NCI-H446 treated with DMSO at 0.1 percent for 48 hours (cell line): ENCODE results near the gene PRR20G.
"Not testable (repeated sequence)": the region's sequence is repeated elsewhere in the genome, so short reads cannot be mapped to it uniquely, and the experiment has no call there.

ENCODE experiments used
- DNase-seq: peaks from one replicate; lab custom pipeline; 2025; lab: John Stamatoyannopoulos, UW

PRR20G gene

DNA sequence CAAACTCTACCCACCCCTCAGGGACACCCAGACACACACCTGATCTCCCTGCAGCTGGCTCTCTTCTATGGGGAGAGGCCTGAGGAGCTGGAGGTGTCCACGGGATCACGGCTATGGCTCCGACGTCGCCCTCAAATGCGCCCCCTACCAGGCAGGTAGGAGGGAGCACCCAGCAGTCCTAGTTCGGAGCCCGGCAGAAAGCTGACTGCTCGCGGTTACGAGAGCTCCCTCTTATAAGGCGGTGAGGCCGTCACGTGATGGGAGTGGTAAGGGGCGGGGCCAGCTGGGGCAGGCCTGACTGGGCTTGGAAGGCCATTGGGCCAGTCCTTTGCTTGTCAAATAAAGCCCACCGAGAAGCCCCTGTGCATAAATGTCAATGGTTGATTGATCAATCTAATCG is at the start of gene PRR20G:
PRR20G (minus strand) TSS at position 207 of the 400 bp plus-strand sequence. CDS start 681 bp downstream, outside the sequence.
- DNase-seq: no peak

DNA sequence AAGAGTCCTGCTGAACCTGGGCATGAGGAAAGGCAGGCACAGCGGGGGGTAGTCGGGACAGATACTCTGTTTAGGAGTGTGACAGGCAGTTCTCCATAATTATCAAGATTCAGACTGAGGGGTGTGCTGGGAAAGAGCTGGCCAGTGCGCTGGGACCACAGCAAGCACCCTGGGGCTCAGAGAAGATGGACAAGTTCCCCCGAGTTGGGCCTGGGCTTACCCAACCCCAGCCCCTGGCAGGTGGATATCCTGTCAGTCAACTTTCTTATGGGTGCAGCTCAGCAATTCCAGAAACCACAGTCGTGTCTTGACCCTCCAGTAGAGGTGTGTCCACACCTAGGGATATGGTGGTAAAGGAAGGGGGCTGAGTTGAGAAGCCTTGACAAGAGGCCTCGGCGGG is 49.2 kb upstream of the PRR20G start:
- no peak for DNase-seq

DNA sequence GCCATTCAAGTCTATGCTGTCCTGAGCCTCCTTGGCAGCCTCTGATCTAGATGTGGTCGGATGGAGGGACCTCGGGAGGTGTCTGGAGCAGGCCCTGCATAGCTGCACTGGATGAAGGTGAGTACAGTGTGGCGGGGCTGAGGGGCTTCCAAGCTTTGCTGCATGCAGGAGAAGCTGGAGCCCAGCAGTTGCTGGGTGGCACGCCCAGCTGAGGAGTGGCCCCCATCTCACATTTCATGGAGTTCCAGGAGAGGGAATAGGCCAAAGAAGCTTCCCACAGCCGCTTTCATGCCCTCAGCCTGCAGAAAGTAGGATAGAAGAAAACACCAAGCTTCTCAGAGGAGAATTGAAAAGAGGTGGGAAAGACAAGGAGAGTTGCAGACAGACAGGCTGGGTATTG is 48.3 kb upstream of the PRR20G start:
- no peak for DNase-seq

DNA sequence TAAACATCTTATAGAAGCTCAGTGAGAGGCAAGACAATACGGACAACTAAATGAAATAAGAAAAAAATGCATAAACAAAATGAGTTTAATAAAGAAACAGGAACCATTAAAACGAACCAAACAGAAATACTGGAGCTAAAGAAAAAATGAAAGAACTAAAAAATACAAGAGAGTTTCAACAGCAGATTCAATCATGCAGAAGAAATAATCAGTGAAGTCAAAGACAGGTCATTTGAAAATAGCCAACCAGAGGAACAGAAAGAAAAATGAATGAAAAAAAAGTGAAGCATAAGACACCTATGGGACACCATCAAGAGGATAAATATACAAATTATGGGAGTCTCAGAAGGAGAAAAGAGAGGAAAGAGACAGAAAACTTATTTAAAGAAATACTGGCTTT is 42.5 kb upstream of the PRR20G start:
- DNase-seq: no peak

DNA sequence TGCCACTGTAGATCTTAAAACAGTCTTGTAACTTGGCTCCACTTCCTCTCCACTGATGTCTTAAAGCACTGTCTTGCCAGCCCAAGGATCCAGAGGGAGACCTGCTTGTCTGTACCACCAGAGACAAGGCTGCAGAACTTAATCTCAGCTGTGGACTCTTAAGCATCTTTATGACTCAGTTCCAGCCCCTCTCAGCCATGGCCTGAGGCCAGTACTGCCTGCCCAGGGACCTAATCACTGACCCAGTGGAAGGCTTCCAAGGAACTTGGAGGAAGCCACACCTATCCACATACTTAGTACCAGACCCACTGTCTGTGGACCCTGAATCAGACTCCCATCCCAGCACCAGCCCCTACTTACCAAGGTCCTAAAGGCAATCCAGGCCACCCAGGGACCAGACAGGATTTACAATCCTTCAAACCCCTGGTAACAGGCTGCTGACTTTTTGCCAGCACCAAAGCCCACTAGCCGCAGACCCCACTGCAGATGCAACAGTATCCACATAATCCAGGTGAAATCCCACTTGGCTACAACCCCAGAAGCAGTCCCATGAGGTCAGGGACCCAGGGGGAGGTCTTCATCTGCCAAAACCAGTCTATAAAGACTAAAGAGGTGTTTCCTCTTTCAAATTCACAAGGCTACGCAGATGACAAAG is 41.9 kb upstream of the PRR20G start:
- DNase-seq: no peak

DNA sequence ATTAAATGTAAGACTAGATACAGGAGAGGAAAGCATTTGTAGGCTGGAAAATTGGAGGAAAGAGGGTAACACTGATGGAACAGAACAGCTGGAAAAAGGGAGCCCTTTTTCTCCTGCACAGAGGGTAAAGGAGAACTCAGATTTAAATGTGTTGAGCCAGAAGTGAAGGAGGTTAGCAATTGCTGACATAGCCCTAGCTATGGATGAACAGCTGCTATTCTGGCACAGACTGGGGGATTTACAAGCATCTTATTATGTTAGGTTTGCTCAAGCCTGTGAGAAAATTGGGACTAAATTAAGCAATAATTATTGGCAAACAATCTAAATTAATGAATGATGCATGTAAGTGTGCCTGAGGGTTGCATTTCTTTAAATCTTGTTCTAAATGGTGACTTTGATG is 40.6 kb upstream of the PRR20G start:
- peak; percentile 40 for DNase-seq

DNA sequence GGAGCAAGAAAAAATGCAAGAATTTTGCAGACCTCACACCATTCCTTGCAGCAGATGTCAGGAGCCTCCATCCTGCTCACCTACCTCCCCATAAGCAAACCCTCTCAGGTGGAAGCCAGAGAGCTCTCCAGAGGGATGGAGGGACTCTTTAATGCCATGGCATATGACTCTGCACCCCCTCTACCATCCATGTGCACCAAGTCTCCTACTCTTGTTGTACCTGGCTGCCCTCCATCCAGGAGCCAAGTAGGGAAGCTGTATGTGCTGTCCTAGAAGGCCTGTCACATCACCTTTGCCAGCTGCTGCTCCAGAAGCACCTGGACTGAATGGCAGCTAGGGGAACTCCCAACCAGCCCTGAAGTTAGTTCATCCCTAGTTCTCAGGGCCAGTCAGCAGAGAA is 38.5 kb upstream of the PRR20G start:
- no peak for DNase-seq

DNA sequence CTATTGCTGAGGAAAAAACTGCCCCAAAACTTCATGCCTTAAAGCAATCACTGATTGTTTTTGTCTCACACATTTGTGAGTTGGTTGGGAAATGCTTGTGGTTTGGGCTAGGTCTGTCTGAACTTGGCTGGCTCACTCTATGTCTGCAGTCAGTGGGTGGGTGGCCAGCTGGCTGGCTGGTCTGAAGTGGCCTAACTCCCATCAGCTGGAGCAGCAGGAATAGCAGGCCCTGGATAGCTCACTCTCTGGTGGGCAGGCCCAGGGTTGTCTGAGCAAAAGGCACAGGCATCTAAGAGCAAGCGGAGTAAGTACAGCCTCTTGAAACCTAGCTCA is 37.7 kb upstream of the PRR20G start:
- DNase-seq: peak; percentile 1

DNA sequence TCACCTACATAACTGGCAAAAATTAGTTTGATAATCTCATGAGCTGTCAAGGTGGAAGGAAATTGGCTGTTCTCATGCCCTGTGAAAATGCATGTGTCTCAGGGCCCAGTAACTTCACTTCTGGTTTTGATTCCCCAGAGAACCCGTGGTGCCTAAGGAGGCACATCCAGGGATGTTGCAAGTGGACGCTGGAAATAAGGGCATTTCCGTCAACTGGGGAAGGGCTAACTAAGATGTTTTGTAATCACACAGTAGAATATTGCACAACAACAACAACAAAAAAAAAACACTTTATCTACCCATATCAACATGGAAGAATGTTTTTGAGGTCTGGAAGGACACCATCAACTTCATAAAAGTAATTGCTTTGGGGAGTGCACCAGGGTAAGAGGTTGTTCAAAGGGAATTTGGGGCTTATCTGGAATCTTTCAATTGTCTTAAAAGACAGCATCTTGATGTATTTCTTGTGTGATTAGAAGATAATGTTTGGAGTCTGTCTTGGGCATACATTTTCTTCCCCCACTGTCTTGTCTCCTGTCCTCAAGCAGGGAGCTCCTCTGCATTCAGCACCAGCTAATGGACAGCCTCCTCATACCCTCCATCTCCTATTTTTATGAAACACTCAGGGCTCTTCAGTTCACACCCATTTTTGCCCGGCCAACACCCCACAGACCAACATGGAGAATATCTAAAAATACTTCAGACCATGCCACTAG is 37.2 kb upstream of the PRR20G start:
- DNase-seq: no peak

DNA sequence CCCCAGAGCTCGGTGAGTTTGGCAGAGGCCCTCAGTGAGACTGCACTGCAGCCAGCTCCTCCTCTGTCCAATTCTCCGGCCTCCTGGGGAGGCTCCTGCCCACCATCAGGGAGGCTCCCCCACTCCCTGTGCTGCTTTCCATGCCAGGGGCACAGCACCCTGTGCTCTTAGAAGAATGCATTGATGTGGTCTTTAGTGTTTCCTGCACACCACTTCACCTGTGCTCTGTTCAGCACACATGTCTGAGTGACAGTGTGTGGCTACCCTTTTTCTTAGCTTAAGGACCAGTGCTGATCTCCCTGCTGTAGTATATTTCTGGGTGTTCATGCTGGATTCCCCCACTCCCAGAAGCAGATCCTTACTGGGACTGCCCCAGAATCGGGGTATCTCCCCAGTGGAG is 36.2 kb upstream of the PRR20G start:
- no peak for DNase-seq

DNA sequence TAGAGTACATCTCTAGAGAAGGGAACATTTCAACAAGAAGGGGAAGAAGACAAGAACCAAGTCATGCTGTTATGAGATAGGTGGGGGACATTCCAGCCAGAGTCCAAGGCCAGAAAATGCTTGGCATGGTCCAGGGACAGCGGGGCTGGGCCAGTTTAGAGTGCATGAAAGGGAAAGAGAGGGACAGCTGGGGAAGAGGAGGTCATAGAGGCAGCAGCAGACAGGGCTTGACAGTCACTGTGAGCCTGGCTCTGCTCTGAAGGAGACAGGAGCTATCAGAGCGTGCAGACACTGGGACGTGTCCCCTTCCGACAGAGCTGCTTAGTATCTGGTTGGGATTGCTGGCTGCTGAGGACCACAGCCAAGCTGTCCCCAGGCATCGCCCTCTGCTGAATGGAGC is 35.7 kb upstream of the PRR20G start:
- DNase-seq: no peak

DNA sequence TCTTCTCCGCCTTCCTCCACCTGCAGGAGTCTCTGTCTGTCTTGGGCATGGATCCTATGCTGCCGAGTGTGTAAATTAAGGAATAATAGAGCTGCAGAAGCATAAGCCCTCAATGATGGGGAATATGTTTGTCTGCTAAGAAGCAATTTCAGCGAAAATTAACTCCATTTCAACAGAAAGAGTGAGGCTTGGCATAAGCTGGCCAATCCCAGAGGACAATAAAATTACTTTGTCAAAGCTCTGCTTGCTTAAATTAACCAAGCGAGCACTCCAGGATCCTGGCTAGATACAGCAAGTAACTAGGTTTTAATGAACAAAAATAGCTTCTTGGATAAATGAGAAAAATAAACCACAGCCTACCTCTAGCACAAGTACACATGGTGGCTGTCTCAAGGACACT is 33.5 kb upstream of the PRR20G start:
- DNase-seq: no peak

DNA sequence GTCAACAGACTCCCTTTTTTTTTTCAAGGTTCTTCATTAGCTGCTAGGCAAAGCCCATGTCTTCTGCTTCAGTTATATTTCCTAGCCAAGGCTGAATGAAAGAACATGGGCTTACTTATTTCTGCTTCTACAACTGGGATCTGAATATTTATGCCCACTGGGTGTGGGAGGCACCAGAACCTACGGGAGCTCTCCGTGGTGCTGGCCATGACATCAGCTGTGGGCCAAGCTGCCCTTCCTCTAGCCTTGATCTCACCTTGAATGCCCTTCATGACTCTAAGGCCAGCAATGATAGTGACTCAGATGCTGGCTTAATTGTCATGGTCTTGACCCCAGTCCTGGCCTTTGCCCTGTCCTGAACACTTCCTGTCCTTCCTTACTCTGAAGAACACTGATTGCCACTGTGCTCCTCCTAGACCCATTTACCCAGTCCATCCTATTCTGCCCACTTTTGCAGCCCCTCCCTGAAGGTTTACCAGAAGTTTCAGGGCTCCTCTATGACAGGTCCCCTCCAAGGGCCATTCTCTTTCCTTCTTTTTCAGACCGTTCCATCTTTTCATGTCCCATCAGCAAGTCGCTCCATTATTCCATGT is 32.8 kb upstream of the PRR20G start:
- no peak for DNase-seq

DNA sequence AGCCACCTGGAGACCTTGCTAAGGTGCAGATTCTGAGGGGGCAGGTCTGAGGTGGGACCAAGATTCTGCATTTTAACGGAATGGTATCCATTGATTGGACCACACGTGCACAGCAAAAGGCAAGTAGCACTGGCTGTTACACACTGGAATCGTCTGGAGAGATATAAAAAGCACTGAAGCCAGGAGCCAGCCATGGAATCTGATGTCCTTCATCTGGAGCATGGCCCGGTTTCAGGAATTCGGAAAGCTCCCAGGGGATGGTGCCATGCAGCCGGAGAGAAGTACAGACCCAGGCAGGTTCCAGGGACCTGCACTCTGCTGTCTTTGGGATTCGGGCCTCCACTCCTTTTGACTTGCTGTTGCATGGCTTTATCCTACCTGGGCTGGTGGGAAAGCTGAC is 28.8 kb upstream of the PRR20G start:
- DNase-seq: no peak

DNA sequence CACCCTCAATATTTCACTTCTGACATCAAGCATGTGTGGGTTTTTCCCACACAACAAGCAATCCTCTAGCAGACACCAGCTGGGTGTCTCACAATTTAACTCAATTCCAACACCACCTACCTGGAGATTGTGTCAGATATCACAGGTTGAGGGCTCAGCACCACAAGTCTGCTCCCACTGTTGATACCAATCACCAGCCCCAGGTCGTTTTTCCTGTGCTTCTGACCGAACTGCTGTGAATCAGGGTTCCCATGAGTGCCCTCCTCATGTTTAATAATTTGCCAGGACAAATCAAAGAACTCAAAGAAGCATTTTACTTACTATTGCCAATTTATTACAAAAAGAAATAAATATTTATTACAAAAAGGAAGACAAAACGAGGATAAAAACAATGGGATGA is 25.0 kb upstream of the PRR20G start:
- no peak for DNase-seq

DNA sequence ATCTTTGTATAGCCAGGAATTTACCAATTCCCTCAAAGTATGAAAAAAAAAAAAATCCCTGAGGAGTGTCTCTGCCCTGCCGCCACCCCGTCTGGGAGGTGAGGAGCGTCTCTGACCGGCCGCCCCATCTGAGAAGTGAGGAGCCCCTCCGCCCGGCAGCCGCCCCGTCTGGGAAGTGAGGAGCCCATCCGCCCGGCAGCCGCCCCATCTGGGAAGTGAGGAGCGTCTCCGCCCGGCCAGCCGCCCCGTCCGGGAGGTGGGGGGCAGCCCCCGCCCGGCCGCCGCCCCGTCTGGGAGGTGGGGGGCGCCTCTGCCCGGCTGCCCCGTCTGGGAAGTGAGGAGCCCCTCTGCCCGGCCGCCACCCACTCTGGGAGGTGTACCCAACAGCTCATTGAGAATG is 21.0 kb upstream of the PRR20G start:
- DNase-seq: not testable (repeated sequence)

DNA sequence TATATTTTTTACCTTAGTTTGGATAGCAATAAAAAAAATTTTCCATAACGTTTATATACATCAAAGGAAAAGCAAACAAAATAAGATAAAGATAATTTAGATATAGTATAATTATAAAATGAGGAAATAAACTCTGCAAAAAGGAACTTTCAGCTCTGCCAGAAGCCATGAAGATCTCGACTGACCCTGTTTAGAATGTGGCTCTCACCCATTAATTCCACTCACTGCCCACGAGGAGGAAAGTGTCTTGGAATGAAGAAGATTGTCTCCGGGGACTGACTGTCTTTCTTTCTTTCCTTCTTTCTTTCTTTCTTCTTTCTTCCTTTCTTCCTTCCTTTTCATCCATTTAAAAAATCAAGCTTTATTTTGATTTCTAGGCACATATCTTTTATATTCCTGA is 20.1 kb upstream of the PRR20G start:
- DNase-seq: no peak

DNA sequence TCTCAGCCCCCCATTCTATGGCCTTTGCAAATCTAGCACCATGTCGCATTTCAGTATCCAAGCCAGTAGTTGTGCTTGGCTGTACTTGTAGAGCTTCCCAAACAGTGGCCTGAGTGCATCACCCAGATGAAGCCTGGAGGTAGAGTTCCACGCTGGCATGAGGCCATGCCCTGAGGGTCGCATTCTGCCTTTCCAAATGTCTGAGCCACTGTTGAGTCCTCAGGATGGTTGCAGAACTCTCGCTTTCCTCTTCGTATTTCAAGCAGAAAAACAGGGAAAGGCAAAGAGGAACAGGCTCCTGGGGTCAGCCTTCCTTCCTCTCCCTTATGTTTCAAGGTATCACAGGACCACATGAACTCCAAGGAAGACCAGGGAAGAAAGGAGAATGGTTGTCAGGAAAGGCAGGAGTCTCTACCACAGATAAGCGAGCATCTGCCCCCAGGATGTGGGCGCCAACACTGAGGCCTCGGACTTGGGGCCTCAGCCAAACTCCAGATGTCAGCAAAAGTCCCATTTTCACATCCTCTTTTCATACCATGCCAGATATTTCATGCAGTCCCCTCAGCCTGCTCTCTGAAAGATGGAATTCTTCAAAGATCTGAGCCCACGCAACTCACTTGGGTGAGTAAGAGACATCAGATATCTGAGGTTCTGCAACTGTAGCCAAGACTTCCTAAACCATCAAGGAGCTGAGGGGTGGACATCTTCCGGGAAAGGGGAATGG is 19.4 kb upstream of the PRR20G start:
- no peak for DNase-seq

DNA sequence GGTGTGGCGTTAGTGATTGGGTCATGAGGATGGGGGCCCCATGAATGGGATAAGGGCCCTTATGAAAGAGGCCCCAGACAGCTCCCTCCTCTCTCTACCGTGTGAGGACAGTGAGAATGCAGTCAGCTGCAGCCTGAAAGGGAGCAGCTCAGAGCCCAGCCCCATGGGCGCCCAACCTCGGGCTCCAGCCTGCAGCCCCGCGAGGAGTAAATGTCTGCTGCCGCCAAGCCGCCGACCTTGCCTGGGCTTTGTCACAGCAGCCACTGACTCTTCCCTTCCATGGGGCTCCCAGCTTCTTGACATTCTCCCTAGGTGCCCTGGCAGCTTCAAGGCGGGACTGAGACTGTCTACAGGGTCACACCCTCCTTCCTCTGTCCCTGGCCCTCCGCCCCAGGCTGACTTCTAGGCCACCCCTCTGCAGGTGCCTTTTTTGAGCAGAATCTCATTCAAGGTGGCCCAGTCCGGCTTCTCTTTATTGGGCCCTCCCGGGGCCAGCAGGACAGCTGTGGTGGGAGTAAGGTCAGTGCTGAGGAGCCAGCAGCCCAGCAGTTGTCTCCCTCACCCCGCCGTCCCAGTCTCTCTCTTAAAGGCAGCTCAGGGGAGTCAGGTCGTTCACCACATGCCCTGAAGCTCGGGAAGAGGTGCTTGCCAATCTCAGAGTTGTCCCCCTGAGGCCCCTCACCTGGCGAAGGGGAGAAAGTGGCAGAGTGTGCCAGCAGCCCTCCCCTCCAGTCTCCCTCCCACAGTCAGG is 18.7 kb upstream of the PRR20G start:
- no peak for DNase-seq

DNA sequence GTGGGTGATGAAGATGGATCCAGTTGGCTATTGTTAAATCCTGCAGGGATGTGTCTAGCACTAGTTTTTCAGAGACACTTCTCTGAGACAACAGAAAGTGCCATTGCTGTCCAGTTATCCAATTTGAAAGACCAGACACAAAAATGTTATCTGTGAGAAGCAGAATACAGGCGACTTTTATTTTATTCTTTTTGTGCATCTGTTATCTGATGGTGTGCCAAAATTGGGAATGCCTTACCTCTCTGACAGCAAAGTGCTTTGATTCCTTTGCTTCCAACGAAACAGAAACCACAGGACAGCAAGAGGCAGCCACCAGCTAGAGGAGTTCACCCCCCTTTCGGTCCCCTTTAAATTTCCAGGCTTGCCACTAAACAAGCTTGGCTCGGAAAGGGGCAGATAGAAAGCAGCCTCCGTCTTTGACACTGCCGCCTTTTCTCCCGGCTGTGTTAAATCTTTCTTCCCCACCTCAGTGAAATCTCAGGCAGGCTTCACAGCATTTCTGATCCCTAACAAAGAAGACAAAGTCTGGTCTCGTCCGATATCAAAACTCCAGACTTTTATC is 17.7 kb upstream of the PRR20G start:
- DNase-seq: no peak

DNA sequence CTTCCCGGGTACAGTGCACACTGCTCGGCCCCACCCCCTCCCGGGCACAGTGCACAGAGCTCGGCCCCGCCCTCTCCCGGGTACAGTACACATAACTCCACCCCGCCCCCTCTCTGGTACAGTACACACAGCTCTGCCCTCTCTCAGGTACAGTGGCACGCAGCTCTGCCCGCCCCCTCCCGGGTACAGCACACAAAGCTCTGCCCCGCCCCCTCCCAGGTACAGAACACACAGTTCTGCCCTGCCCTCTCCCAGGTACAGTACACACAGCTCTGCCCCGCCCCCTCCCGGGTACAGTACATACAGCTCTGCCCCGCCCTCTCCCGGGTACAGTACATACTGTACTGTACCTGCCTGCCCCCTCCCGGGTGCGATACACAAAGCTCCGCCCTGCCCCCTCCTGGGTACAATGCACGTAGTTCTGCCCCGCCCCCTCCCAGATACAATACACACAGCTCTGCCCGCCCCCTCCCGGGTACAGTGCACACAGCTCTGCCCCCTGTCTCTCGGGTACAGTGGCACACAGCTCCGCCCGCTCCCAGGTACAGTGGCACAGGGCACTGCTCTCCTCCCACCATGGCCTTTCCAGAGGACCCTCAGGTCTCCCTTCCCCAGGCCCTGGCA is 16.4 kb upstream of the PRR20G start:
- no peak for DNase-seq

DNA sequence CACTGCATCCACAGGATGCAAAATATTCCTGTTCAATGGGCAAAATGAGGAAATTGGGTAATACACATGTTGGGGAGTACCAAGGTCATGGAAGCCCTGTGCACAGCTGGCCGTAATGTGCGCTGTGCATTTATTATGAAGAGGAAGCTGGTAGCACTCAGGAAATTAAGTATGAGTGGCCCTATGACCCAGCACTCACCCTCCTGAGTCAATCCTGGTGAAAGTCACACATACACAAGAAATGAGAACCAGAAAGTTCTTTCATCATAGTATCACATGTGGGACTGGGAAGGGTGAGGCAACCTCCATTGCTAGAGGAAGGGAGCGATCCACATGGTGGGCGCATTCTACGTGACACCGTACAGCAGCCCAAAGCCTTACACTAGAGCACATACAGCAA is 11.4 kb upstream of the PRR20G start:
- no peak for DNase-seq
